ENCODE data around the gene GPN2.

GRCh38 chr1:26921540-26922430 lies 31.7 kb upstream of the GPN2 start, which contains the start of gene NUDC:
- TF ChIP-seq, protein P1, sequence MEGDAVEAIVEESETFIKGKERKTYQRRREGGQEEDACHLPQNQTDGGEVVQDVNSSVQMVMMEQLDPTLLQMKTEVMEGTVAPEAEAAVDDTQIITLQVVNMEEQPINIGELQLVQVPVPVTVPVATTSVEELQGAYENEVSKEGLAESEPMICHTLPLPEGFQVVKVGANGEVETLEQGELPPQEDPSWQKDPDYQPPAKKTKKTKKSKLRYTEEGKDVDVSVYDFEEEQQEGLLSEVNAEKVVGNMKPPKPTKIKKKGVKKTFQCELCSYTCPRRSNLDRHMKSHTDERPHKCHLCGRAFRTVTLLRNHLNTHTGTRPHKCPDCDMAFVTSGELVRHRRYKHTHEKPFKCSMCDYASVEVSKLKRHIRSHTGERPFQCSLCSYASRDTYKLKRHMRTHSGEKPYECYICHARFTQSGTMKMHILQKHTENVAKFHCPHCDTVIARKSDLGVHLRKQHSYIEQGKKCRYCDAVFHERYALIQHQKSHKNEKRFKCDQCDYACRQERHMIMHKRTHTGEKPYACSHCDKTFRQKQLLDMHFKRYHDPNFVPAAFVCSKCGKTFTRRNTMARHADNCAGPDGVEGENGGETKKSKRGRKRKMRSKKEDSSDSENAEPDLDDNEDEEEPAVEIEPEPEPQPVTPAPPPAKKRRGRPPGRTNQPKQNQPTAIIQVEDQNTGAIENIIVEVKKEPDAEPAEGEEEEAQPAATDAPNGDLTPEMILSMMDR (IDR thresholded peaks at IDR 0.05) = no peak
- peak; percentile 81 for TF ChIP-seq POLR2A (IDR thresholded peaks at IDR 0.05; ENCODE audit: low read depth)
- peak; percentile 96 to 97 for TF ChIP-seq POLR2AphosphoS5 (IDR thresholded peaks at IDR 0.05)

Measured in esophagus muscularis mucosa (tissue), 3 donors.